OCI-M2 (cell line): ENCODE results near the gene TAOK3.

Experiments
- DNase-seq: peaks from one replicate; lab custom pipeline; 2025; ENCODE audit not compliant: unreplicated experiment; lab: John Stamatoyannopoulos, UW

Gene TAOK3

GRCh38 chr12:118219106-118219505 lies 153.6 kb downstream of the TAOK3 start:
- no peak for DNase-seq

- DNase-seq = no peak
Observed at GRCh38 chr12:118213452-118213851, 159.3 kb downstream of the TAOK3 start.

GRCh38 chr12:118212606-118213005 lies 160.1 kb downstream of the TAOK3 start:
- DNase-seq = no peak

- DNase-seq = no peak
Observed at GRCh38 chr12:118206107-118206412, 166.6 kb downstream of the TAOK3 start.

- DNase-seq = no peak
Observed at GRCh38 chr12:118193958-118194357, 178.7 kb downstream of the TAOK3 start.

GRCh38 chr12:118193477-118193876 lies 179.2 kb downstream of the TAOK3 start:
- DNase-seq = no peak

GRCh38 chr12:118190266-118190665 lies 182.4 kb downstream of the TAOK3 start:
- no peak for DNase-seq

GRCh38 chr12:118189741-118190191 lies 182.9 kb downstream of the TAOK3 start:
- DNase-seq = no peak

- DNase-seq = no peak
Observed at GRCh38 chr12:118188690-118189371, 183.9 kb downstream of the TAOK3 start.

GRCh38 chr12:118187751-118188435 lies 184.8 kb downstream of the TAOK3 start:
- no peak for DNase-seq

- no peak for DNase-seq
Observed at GRCh38 chr12:118185602-118186397, 186.9 kb downstream of the TAOK3 start.

- DNase-seq = no peak
Observed at GRCh38 chr12:118183711-118184110, 189.0 kb downstream of the TAOK3 start.

GRCh38 chr12:118183155-118183554 lies 189.6 kb downstream of the TAOK3 start:
- DNase-seq = no peak

- no peak for DNase-seq
Observed at GRCh38 chr12:118175823-118176447, 196.8 kb downstream of the TAOK3 start.

GRCh38 chr12:118166946-118167345 lies 205.8 kb downstream of the TAOK3 start:
- DNase-seq = no peak

- DNase-seq = no peak
Observed at GRCh38 chr12:118164798-118165486, 207.8 kb downstream of the TAOK3 start.

GRCh38 chr12:118160536-118160935 lies 212.2 kb downstream of the TAOK3 start:
- no peak for DNase-seq

- no peak for DNase-seq
Observed at GRCh38 chr12:118151755-118152154, 221.0 kb downstream of the TAOK3 start.

- no peak for DNase-seq
Observed at GRCh38 chr12:118150625-118151024, 222.1 kb downstream of the TAOK3 start.

- no peak for DNase-seq
Observed at GRCh38 chr12:118148287-118148686, 224.4 kb downstream of the TAOK3 start.

- DNase-seq = no peak
Observed at GRCh38 chr12:118145798-118146156, 226.9 kb downstream of the TAOK3 start.
